HG02870 (cell line): ENCODE data around the gene CACTIN.
"Not testable (repeated sequence)": the region's sequence is repeated elsewhere in the genome, so short reads cannot be mapped to it uniquely, and the experiment has no call there.

Experiments
- ATAC-seq: cut with Tn5 transposase; IDR thresholded peaks from one replicate; pipeline ENCODE4 v1.9.1; 2021; ENCODE audit warnings: mild to moderate bottlenecking, moderate library complexity; ENCODE audit not compliant: unreplicated experiment

The CACTIN gene

DNA sequence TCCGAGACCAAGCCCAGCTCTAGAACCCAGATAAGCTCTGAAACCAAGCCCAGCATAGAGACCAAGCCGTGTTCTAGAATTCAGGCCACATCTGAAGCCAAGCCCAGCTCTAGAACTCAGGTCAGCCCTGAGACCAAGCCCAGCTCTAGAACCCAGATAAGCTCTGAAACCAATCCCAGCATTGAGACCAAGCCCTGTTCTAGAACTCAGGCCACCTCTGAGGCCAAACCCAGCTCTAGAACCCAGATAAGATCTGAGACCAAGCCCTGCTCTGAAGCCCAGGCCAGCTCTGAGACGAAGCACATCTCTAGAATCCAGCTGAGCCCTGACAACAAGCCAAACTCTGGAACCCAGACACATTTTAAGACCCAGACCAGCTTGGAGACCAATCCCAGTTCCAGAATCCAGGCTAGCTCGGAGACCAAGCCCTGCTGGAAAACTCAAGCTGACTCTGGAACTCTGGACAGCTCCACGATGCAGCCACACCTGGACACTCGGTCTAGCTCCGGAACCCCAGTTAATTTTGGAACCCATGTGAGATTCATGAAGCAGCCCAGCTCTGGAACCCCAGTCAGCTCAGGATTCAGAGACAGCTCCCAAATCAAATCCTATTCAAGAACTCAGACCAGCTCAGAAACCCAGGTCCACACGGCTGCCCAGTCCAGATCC lies 35.5 kb downstream of the CACTIN start:
- no peak for ATAC-seq

DNA sequence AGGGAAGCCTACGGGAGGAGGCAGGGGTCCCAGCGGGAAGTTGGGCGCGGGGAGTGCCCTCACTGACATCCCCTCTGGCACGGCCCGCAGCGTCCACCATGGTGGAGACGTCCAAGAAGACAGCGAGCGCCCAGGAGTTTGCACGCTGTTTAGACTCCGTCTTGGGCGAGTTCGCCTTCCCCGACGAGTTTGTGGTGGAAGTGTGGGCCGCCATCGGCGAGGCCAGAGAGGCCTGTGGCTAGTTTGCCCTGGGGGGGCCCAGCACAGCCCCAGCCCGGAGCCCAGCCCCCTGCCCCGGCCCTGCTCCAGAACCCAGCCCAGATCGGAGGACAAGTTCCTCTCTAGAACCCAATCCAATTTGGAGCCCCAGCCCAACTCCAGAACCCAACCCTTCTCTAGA lies 36.6 kb downstream of the CACTIN start:
- no peak for ATAC-seq

DNA sequence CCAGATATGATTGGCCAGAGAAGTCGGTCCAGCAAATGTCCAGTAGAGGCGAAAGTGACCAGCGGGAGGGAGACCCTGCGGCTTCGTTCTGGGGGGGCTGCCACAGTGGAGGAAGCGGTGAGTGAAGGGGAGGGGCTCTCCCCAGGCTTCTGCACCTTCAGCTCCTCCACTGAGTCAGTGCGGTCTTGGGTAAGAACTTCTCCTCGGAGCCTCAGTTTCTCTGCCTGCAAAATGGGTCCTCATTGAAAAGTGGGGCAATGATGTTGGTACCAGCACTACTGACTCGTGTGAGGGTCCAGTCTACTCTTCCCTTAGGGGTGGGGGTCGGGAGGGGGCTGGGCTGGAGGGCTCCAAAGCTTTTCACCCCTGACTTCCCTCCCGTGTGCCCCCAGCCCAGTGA lies 37.2 kb downstream of the CACTIN start:
- ATAC-seq: no peak

- no peak for ATAC-seq
These were observed 39.8 kb downstream of the CACTIN start for GRCh38 chr19:3586707-3587346.

GRCh38 chr19:3586127-3586626 lies 40.4 kb downstream of the CACTIN start:
- ATAC-seq: no peak

- no peak for ATAC-seq
These were observed 41.1 kb downstream of the CACTIN start, which contains the start of gene GIPC3 for GRCh38 chr19:3585301-3586126. TSS of gene GIPC3 (plus strand) at chr19:3585478. CDS start at chr19:3585598, 120 bp downstream.

- not testable (repeated sequence) for ATAC-seq
These were observed 42.4 kb downstream of the CACTIN start for GRCh38 chr19:3584036-3584802.

DNA sequence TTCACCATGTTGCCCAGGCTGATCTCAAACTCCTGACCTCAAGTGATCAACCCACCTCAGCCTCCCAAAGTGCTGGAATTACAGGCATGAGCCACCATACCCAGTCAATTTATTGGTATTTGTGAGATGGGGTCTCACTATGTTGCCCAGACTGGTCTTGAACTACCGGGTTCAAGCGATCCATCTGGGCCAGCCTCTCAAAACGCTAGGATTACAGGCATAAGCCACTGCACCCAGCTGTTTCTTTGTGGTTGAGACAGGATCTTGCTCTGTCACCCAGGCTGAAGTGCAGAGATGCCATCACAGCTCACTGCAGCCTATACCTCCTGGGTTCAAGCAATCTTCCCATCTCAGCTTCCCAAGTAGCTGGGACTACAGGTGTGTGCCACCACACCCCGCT lies 44.8 kb downstream of the CACTIN start:
- not testable (repeated sequence) for ATAC-seq

DNA sequence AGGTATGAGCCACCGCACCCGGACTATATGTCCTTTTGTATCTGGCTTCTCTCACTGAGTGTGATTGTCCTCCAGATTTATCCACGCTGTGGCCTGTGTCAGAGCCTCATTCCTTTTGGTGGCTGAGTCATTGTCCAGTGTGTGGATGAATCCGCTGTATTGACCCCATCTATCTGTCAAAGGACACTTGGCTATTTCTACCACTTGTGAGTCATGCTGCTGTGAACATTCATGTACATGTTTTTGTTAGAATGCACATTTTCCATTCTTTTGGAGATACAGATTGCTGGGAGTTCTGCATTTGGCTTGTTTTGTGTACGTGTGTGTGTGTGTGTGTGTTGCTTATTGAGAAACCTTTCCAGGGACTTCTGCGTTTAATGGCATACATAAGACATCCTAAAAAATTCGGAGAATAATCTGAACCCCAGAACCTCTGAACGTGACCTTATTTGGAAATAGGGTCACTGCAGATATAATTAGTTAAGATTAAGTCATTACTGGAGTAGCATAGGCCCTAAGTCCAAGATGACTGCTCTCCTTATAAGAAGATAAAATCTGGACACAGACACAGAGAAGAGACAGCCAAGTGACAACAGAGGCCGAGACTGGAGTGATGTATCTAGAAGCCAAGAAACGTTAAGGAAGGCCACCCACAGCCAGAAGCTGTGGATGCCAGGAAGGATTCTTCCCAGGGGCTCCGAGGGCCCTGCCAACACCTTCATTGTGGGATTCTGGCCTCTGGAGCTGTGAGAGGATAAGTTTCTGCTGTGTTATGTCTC lies 46.2 kb downstream of the CACTIN start:
- no peak for ATAC-seq

- no peak for ATAC-seq
These were observed 48.2 kb downstream of the CACTIN start for GRCh38 chr19:3578390-3578789.

DNA sequence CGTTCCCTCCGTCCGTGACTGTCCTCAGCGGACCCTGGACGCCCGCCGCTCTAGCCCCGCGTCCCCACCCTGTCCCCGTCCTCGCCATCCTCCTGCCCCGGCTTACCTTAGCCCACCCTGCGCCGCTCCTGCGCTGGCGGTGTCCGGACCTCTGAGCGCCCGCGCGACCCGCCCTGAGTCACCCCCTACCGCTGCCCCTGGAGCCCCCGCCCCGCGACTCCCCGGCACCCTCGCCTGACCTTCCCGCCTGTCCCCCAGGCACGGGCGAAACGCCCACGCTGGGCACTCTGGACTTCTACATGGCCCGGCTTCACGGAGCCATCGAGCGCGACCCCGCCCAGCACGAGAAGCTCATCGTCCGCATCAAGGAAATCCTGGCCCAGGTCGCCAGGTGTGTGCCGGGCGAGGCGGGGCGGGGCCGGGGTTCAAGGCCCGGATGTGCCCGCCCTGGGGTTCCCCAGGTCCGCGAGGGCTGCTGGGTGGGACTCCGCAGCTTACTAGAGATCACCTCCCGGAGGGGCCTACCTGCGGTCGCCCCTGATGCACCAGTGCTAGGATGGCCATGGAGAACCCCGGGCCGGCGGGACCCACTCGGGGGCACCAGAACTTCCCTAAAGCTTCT lies 48.8 kb downstream of the CACTIN start:
- ATAC-seq: no peak

- no peak for ATAC-seq
These were observed 49.7 kb downstream of the CACTIN start for GRCh38 chr19:3576696-3577443.

DNA sequence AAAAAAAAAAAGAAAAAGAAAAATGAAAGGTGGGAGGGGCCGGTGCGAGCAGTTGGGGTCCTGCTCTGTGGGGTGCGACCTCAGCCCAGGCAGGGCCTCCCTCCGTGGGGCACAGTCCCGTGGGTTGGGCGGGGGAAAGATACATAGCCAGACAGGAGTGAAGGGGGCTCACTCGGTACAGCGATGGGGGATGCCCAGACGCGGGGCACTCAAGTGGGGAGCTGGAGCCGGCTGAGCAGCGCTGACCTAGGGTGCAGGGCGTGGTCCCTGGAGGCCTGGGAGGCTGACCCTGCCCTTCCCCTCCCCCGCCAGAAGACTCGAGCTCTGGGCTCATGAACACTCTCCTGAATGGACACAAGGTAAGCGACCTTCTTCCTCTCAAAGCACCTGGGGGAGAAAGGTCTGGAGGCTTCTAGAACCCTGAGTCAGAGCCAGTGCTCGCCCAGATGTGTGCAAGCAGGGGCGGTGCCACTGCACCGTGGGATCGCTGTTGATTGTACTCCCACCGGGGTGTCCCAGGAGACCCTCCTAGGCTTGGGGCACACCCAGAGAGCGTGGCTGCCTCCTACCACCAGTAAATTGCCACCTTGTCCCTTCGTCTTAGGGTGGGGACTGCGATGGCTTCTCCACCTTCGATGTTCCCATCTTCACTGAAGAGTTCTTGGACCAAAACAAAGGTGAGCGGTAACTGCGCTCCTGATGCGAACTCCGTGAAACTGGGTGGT lies 50.5 kb downstream of the CACTIN start:
- ATAC-seq: no peak

DNA sequence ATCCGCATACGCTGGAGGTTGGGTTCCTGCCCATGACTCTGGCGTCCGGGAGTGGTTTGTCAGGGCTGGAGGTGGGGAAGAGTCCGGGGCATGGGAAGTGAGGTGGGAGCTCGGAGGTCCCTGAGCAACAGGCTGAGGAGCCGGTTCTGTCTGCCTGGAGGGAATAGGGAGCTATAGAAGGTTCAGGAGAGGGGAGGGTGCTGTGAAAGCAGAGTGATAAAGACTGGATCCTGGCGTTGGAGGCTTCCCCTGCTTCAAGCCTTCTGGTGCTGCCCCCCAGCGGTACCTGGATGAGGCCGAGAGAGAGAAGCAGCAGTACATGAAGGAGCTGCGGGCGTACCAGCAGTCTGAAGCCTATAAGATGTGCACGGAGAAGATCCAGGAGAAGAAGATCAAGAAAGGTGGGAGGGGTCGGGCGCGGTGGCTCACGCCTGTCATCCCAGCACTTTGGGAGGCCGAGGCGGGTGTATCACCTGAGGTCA lies 51.3 kb downstream of the CACTIN start:
- ATAC-seq: no peak

GRCh38 chr19:3573858-3574637 lies 52.5 kb downstream of the CACTIN start:
- no peak for ATAC-seq

- no peak for ATAC-seq
These were observed 53.3 kb downstream of the CACTIN start for GRCh38 chr19:3573162-3573857.

DNA sequence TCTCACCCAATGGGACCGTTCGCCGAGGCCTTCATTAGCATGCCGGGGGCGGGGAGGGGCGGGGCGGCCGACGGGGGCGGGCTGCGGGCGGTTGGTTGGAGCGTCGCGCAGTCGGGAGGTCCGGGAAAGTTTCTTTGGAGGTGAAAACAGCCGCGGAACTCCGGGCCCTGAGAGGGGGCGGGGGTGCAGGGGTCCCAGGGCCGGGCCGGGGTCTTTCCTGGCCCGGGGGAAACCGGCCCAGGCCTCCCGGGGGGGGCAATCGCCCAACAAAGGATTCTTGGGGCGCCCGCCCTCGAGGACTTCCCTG lies 53.8 kb downstream of the CACTIN start, which contains the start of gene HMG20B:
TSS of gene HMG20B (plus strand) at position 90 of the 307 bp plus-strand sequence. CDS start 366 bp downstream, outside the sequence.
- ATAC-seq: no peak
